ENCODE data around the gene MZT1. TPM values are rescaled to one million over a fixed set of nuclear protein-coding genes. Genes with fewer than 3 reads are reported as not detected.
A peak's percentile ranks its signal among the peaks of the same experiment; 100 is the strongest.
"Not testable (repeated sequence)": the region's sequence is repeated elsewhere in the genome, so short reads cannot be mapped to it uniquely, and the experiment has no call there.

MZT1 gene
- total RNA-seq = 4.7 TPM

DNA sequence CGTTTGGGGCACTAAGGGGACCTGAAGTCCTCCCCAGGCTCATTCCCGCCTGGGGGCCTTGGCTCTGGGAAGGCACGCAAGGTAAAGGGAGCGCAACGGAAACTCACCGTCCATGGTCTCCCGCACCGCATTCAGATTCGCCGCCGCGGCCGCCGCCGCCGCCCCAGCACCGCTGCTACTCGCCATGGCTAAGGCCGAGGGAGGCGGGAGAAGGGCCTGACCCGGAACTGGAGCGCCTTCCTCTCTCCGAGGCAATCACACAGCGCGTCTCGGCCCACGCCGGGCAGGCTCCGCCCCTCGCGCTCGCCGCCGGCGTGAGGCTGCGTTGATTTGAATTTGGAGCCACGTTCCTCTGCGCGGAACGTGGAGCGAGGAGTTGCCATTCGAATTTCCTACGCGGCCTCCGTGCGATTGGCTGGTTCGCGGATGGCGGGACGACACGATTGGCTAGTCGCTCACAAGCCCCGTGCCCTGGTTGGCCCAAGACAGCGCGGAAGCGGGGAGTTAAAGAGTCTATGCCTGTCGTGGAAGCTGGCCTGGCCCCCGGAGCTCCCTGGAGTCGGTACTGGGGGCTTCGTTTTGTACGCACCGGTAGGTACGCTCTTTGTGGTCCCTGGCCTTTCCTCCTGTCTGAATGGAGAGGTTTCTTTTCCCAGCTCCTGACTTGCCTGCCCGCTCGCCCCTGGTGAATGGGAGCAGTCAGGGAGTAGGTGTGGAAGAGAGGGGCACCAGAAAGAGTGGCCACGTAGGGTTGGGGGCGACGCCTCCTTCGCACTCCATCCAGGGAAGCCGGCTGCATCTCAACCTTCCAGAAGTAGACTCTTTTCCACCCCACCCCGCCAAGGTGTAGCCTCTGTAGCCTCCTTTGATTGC lies at the start of gene MZT1, which contains the start of gene BORA:
Gene MZT1, minus strand, starts transcription at position 213 of the 873 bp plus-strand sequence. Its CDS starts 27 bp downstream, at position 186.
Gene BORA, plus strand, starts transcription at position 507 of the 873 bp plus-strand sequence. CDS start 1,018 bp downstream, outside the sequence.
- peak; percentile 97 for DNase-seq (ENCODE audit: low spot score)

DNA sequence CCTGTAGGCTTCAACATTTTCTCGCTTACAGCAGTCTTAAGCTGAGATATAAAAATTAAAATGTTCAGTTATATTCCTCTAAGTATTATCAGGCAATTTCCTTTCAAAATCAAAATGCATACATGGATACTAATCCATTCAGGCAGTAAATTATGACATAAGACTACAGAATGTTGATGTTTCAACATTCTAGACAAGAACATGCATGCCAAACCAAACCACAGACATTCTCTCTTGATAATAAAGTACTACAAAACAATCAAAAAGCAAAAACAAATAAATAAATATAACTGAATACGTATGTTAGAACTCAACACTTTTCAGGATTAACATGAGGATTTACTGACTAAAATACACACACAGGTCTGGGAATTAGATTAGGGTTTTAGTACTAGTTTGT lies 46.6 kb upstream of the MZT1 start:
- DNase-seq (ENCODE audit: low spot score) = no peak

DNA sequence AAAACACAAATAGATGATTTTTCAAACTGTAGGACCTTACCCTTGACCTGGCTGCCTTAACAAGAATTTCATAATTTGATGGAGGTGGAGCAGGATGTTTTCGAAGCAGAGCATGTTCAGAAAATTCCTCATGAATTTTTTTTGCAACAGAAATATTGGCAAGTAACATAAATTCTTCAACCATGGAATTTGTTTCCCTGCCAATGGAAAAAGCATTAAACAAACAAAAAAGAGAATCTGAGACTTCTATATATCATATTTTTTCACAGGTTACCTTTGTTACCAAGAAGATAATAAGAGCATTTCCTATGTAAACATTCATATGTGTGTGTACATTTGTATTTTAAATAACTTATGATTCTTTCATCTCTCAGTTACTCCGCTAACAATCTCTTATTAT lies 36.0 kb upstream of the MZT1 start:
- DNase-seq (ENCODE audit: low spot score) = no peak

DNA sequence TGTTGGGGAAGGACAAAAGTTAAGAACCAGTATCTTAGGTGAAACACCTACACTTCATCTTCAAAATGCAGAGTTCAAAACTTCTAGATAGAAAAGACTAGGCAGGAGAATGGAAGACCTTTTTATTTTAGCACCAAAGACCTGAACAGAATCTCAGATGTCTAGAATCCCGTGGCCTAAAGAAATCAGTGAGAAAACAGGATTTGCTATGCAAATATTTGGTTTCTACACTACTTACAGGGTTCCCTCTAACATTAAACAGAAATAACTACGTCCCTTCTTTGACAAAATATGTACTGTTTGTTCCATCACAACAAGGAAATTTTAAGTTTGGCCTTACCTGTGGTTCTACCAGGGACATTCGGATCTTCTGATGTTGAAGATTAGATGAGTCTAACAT lies 32.8 kb upstream of the MZT1 start:
- DNase-seq (ENCODE audit: low spot score) = no peak

- DNase-seq (ENCODE audit: low spot score) = no peak
These were observed 30.5 kb upstream of the MZT1 start for GRCh38 chr13:72757792-72758535.

- no peak for DNase-seq (ENCODE audit: low spot score)
These were observed 26.7 kb upstream of the MZT1 start for GRCh38 chr13:72754111-72754510.

- DNase-seq (ENCODE audit: low spot score) = no peak
These were observed 23.8 kb upstream of the MZT1 start for GRCh38 chr13:72751220-72751619.

- DNase-seq (ENCODE audit: low spot score) = no peak
These were observed 17.8 kb upstream of the MZT1 start for GRCh38 chr13:72745260-72745659.

- DNase-seq (ENCODE audit: low spot score) = no peak
These were observed 12.6 kb upstream of the MZT1 start for GRCh38 chr13:72740015-72740414.

GRCh38 chr13:72737033-72737432 lies 9.6 kb upstream of the MZT1 start:
- no peak for DNase-seq (ENCODE audit: low spot score)

GRCh38 chr13:72728290-72728605 lies 819 bp upstream of the MZT1 start:
- DNase-seq (ENCODE audit: low spot score) = no peak

- DNase-seq (ENCODE audit: low spot score) = no peak
These were observed 558 bp downstream of the MZT1 start for GRCh38 chr13:72726726-72727416.

DNA sequence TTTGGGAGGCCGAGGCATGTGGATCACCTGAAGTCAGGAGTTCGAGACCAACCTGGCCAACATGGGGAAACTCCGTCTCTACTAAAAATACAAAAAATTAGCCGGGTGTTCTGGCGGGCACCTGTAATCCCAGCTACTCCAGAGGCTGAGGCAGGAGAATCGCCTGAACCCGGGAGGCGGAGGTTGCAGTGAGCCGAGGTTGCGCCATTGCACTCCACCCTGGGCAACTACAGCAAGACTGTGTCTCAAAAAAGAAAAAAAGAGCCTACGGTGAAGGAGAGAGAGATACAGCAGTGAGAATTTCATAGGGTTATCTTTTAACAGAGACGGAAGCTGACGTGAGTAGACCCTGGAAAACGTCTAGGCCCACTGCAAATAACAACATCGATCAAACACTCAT lies 1.2 kb downstream of the MZT1 start:
- not testable (repeated sequence) for DNase-seq (ENCODE audit: low spot score)

DNA sequence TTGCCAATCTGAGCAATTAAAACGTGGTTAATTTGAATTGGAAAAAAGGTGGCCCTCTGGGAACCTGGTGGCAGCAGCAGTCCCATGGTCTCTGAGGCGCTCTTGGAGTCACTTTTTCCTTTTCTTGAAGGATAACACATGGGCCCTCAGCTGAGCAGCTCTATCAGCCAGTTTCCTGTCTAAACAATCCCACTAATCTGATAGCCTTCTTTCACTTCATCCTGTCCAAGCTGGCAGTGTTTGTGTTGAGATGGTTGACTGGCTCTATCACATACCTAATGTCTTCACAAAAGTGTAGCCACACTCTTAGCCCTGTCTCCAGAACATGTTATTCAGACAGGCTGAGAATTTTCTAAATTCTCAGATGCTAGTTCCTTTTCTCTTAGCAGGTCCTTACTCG lies 10.7 kb downstream of the MZT1 start:
- DNase-seq (ENCODE audit: low spot score) = no peak

DNA sequence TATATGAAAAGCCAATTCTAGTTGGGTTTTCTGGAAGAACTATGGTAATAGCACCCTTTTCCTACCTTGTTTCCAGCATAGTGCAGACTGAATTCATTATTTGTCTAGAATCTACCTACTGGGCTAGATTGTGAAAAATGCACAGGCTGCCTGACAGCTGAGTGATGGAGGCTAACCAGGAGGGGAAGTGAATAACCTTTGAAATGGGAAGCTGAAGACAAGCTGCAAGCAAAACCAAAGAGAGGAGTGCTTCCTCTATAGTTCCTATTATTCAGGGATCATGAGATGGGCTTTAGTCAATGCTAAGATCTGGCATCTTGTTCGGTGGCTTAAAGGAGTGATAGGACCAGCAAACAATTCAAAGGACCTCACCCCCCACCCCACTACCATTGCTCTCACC lies 26.9 kb downstream of the MZT1 start:
- DNase-seq (ENCODE audit: low spot score) = no peak

- DNase-seq (ENCODE audit: low spot score) = no peak
These were observed 29.3 kb downstream of the MZT1 start for GRCh38 chr13:72698164-72698563.

GRCh38 chr13:72696579-72696978 lies 30.9 kb downstream of the MZT1 start:
- DNase-seq (ENCODE audit: low spot score) = no peak

DNA sequence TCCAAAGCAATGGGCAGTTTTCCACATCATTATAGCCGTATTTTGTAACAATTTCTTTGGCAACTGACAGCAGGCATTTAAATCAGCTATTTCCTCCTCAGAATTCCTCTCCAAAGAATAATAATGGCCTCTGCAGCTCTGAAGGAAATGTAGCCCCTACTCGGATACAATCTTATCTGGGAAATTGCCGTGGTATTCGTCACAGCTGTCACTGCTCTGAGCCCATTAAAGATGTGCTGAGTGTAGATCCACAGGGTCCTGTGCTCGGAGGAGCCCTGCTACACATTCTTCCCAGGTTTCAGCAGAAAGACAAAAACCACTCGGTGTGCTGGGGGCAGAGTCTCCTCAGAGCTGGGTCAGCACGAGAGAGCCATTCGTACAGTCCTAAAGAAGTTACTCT lies 33.1 kb downstream of the MZT1 start:
- DNase-seq (ENCODE audit: low spot score) = no peak

- DNase-seq (ENCODE audit: low spot score) = no peak
These were observed 33.6 kb downstream of the MZT1 start for GRCh38 chr13:72693832-72694231.

GRCh38 chr13:72692884-72693514 lies 34.4 kb downstream of the MZT1 start:
- no peak for DNase-seq (ENCODE audit: low spot score)

- no peak for DNase-seq (ENCODE audit: low spot score)
These were observed 38.2 kb downstream of the MZT1 start for GRCh38 chr13:72689181-72689696.

GRCh38 chr13:72686766-72687165 lies 40.7 kb downstream of the MZT1 start:
- no peak for DNase-seq (ENCODE audit: low spot score)
